Neutrophil (primary cell): ENCODE data around the gene NR0B2.
A peak's percentile ranks its signal among the peaks of the same experiment; 100 is the strongest.

Experiments used
- H3K27ac ChIP-seq: fragments of 200-600 bp; sonication (generic); 2 replicates; pipeline ENCODE4 v1.5.1; 2016; ENCODE audit warnings: mild to moderate bottlenecking, moderate library complexity
- H3K27me3 ChIP-seq: fragments of 200-600 bp; sonication (generic); 2 replicates; pipeline ENCODE4 v1.6.0; 2016; ENCODE audit warnings: mild to moderate bottlenecking
- H3K36me3 ChIP-seq: fragments of 200-600 bp; sonication (generic); 2 replicates; pipeline ENCODE4 v1.5.1; 2017
- H3K4me1 ChIP-seq, 2 experiments: fragments of 200-600 bp in 1 of 2; sonication (generic) in 1 of 2; 1 replicate in 1 of 2; 2 replicates in 1 of 2; pipeline versions ENCODE4 v1.5.1 to v1.6.1; 2013 to 2016; ENCODE audit warnings: low read depth in 1 of 2, low read length in 1 of 2, mild to moderate bottlenecking in 1 of 2, moderate library complexity in 1 of 2; ENCODE audit not compliant: control insufficient read depth in 1 of 2, insufficient read depth in 1 of 2
- H3K4me3 ChIP-seq, 2 experiments: fragments of 200-600 bp in 1 of 2; sonication (generic) in 1 of 2; 1 replicate in 1 of 2; 2 replicates in 1 of 2; pipeline ENCODE4 v1.5.1; 2013 to 2016; ENCODE audit warnings: low read depth in 1 of 2, low read length in 1 of 2, mild to moderate bottlenecking in 1 of 2, moderate library complexity in 1 of 2
- H3K9me3 ChIP-seq: fragments of 200-600 bp; sonication (generic); 2 replicates; pipeline ENCODE4 v1.5.1; 2016
- TF ChIP-seq, protein P1 (sequence below): fragments of 200-600 bp; sonication (generic); IDR thresholded peaks from 2 replicates; pipeline ENCODE4 v1.5.1; 2016; ENCODE audit warnings: antibody characterized with exemption

The NR0B2 gene

GRCh38 chr1:26897351-26897750, 16.4 kb downstream of the NR0B2 start:
- peaks cover 46% of the 10 kb centered on the region for H3K36me3 ChIP-seq
- TF ChIP-seq, protein P1, sequence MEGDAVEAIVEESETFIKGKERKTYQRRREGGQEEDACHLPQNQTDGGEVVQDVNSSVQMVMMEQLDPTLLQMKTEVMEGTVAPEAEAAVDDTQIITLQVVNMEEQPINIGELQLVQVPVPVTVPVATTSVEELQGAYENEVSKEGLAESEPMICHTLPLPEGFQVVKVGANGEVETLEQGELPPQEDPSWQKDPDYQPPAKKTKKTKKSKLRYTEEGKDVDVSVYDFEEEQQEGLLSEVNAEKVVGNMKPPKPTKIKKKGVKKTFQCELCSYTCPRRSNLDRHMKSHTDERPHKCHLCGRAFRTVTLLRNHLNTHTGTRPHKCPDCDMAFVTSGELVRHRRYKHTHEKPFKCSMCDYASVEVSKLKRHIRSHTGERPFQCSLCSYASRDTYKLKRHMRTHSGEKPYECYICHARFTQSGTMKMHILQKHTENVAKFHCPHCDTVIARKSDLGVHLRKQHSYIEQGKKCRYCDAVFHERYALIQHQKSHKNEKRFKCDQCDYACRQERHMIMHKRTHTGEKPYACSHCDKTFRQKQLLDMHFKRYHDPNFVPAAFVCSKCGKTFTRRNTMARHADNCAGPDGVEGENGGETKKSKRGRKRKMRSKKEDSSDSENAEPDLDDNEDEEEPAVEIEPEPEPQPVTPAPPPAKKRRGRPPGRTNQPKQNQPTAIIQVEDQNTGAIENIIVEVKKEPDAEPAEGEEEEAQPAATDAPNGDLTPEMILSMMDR = no peak
- H3K27ac ChIP-seq = no peak overlapping the region
- H3K9me3 ChIP-seq = no peaks in the 10 kb centered on the region
- peaks cover 19 to 28% of the 10 kb centered on the region in 2 experiments for H3K4me1 ChIP-seq
- H3K27me3 ChIP-seq = no peaks in the 10 kb centered on the region
- H3K4me3 ChIP-seq = no peak overlapping the region

DNA sequence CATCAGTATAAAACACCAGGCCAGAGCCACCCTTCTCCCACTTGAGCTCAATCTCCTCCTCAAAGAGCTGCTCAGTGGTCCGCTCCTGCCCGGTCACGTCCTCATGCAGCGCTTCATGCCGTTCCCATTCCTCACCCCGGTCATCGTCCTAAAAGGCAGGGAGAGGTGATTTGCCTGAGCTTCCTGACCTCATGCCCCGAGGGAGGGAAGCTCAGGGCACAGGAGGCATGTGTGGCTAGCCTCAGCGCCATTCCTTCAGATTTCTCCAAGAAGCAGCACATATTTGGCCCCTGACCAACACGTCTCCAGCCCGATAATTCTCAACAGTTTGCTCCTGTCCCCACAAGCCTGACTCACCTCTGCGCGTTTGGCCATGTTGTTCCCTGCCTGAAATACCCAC, 19.5 kb downstream of the NR0B2 start:
- peaks cover 52% of the 10 kb centered on the region for H3K36me3 ChIP-seq
- H3K4me3 ChIP-seq = no peak overlapping the region
- TF ChIP-seq, protein P1 = no peak
- no peaks in the 10 kb centered on the region for H3K27me3 ChIP-seq
- H3K27ac ChIP-seq = no peak overlapping the region
- peaks cover 17% of the 10 kb centered on the region in 2 experiments for H3K4me1 ChIP-seq
- no peaks in the 10 kb centered on the region for H3K9me3 ChIP-seq

DNA sequence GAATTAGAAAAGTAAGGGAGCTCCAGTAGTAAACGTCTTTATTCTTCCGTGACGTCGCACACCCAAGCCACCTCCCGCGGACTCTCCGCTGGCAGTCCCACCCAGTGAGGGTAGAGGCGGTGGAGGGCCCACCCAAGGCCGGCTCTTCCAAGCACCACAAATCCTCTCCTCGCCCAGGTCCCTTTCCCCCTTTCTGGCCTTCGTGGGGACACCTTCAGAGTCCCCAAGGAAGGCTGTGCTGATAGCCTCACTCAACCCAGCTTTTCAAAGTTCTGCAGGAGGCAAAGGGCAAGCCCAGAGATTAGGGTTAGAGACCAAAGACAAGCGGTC, 23.3 kb downstream of the NR0B2 start:
- TF ChIP-seq, protein P1 = no peak
- Histone ChIP-seq H3K27me3 (no peaks in the 10 kb centered on the region), H3K9me3 (no peaks in the 10 kb centered on the region), H3K4me1 (peaks cover 16 to 18% of the 10 kb centered on the region in 2 experiments), H3K27ac (peak overlapping the region; percentile 92), H3K36me3 (peaks cover 67% of the 10 kb centered on the region), H3K4me3 (peak overlapping the region; percentile 82)

GRCh38 chr1:26889551-26890466, 24.0 kb downstream of the NR0B2 start, which contains the start of gene GPN2:
GPN2 (minus strand) TSS chr1:26890283; CDS start chr1:26890096, 187 bp downstream.
- peaks cover 16 to 18% of the 10 kb centered on the region in 2 experiments for H3K4me1 ChIP-seq
- no peaks in the 10 kb centered on the region for H3K9me3 ChIP-seq
- TF ChIP-seq, protein P1 = no peak
- peaks cover 68% of the 10 kb centered on the region for H3K36me3 ChIP-seq
- H3K4me3 ChIP-seq = peak within 1 kb of the TSS; percentile 82
- peak within 1 kb of the TSS; percentile 92 for H3K27ac ChIP-seq
- H3K27me3 ChIP-seq = no peaks in the 10 kb centered on the region

DNA sequence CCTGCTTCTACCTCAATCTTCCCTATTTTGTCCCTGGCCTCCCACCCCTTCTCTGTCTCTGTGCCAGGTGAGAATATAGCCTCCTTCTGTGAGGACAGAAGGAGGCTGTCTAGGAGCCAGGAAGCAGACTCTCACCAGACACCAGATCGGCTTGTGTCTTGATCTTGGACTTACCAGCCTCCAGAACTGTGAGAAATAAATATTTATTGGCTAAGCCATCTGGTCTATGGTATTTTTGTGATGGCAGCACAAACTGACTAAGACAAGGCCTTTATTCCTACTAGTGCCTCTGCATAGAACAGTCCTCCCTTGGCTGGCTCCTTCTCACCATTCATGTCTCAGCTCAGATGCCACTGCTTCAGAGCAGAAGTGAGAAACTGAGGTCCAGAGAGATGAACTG, 25.5 kb downstream of the NR0B2 start:
- Histone ChIP-seq H3K4me1 (peaks cover 16 to 18% of the 10 kb centered on the region in 2 experiments), H3K4me3 (no peak overlapping the region), H3K27me3 (no peaks in the 10 kb centered on the region), H3K9me3 (no peaks in the 10 kb centered on the region), H3K27ac (no peak overlapping the region), H3K36me3 (peaks cover 69% of the 10 kb centered on the region)
- TF ChIP-seq, protein P1 = no peak
